Peyer's patch (tissue), 4 donors: ENCODE results near the gene KCNAB1.

Source experiments
- CTCF ChIP-seq, 6 experiments: fragments of 450-650 bp in 4 of 6; fragments of 200-600 bp in 2 of 6; sonication (generic) in 1 of 6; IDR thresholded peaks; one replicate each; pipeline ENCODE4 v1.5.1; 2017 to 2019; ENCODE audit warnings: antibody characterized with exemption in 6 of 6, mild to moderate bottlenecking in 3 of 6, moderate library complexity in 1 of 6
- POLR2A ChIP-seq, 2 donors: fragments of 450-650 bp; IDR thresholded peaks; one replicate each; pipeline ENCODE4 v1.5.1; 2017; ENCODE audit warnings: antibody characterized with exemption in 2 of 2, mild to moderate bottlenecking in 2 of 2, moderate library complexity in 2 of 2

GRCh38 chr3:156376199-156376598 lies 255.8 kb downstream of the KCNAB1 start:
- TF ChIP-seq CTCF (IDR thresholded peaks at IDR 0.05) (no peak), POLR2A (IDR thresholded peaks at IDR 0.05) (no peak)
